ENCODE data around the gene PNMA1. TPM values are rescaled to one million over a fixed set of nuclear protein-coding genes. Genes with fewer than 3 reads are reported as not detected.

Gene PNMA1
- total RNA-seq, 1 donor from 2014 or later: 79.5 TPM

DNA sequence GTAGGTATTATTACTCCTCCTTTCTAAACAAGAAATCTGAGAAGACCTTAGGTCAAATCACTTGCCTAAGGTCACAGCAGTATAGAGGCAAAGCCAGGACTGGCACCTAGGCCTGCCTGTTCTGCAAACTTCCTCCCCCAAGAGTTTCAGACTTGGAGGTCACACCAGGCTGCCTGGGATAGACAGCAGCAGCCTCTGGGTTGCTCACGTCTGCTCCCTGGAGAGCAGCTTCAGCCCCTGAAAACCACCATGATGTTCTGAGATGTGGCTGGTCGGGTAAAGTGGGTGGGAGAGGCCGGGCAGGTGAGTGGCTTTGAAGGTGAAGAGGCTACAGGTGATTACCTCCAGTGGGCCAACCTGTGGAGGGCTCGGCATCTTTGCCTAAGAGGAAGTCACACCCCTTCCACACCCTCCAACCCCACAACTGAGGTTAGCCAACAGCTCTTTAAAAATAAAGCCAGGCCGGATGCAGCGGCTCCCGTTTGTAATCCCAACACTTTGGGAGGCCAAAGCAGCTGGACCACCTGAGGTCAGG, 37.0 kb upstream of the PNMA1 start:
- no peak for DNase-seq (ENCODE audit: low spot score)

DNA sequence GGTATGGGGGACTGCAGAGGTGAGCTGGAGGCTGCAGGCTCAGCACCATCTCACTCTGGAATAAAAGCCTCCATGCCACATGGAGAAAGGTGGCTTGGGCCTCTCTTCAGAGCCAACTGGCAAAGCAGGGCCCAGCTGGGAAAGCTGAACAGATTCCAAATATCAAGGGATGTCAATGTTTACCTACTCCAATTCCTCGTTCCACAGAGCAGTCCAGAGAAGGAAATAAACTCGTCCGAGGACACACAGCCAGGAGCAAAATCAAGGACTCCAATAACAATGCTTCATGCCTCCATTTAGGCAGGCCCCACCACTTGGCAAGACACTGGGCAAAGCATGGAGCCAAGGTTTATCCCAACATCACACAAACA, 36.3 kb upstream of the PNMA1 start:
- DNase-seq (ENCODE audit: low spot score): no peak

DNA sequence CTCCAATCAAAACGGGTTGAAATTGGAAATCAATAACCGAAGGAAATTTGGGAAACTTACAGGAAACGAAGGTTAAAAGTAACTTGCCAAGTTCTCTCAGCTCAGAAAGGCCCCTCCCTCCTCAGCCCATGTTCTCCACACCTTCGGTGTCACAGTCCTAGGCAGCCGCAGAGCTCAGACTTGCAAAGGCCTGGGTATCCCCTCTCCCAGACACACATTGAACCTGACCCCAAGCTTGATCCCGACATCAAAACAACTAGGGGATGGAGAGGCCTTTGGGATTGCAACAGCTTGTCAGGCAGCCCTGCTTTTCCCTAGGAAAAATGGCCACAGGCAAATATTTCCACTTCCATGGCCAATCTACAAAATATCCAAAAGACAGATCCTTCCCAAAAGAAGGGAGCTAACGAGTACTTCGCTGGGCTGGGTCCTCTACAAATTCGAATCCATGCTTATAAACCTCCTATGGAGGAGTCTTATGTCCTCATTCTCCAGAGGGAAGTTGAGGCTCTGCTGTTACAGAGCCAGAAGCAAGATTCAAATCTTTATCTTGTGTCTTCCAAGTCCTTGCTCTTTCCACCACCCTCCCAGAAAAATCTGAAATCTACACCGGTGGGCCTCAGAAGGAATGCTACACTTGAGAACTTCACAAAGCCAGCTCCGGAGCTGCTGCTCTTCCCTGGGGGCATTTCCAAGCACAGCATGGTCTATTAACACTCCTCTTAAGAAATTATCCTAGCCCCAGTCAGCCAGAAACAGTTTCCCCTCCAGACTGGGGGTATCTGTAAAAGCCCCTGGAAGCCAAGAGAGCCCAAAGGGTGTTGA, 35.7 kb upstream of the PNMA1 start:
- no peak for DNase-seq (ENCODE audit: low spot score)

DNA sequence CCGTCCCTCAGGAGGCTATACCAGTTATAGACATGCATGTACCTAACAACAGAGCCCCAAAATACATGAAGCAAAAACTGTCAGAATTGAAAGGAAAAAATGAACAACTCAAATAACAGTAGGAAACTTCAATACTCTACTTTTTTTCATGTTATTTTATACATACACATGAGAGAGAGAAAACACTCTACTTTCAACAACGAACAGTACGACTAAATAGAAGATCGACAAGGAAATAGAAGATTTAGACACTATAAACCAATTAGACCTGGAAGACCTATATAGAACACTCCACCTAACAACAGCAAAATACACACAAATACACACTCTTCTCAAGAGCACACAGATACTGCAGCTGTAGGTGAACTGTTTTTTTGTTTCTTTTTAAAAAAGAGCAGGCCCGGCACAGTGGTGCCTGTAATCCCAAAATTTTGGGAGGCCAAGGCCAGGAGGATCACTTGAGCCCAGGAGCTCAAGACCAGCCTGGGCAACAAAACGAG, 34.7 kb upstream of the PNMA1 start:
- DNase-seq (ENCODE audit: low spot score): no peak

DNA sequence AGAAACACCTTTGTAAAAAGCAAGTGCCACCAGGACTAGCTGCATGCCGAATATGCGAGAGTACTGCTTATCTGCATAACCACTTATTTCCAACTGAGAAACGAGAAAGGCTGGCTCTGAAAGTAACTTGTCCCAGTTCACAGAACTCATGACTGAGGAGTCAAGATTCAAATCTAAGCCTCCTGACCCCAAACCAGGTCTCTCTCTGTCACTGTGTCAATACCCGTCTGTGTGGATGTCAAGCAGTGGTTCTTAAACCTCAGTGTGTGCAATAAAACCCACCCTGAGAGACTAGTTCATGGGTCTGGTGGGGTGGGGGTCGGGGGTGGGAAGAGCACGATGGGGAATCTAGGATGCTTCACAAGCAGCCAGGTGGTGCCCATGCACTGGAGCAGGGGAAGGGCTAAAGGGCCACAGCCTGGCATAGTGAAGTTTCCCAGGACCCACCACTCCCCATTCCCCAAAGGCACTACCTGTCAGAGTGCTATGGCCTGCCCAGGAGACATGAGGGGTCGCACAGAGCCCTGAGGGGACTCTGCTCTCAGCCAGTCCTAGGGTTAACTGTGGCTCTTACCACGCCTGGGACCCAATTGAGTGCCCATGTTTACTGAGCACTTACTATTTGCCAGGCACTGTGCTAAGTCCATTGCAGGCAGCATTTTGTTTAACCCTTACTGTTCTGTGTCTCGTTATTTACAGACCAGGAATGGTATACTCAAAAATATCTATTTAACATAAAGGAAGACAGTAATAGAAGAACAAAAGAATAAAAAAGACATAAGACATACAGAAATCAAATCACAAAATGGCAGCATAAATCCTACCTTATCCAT, 33.4 kb upstream of the PNMA1 start:
- no peak for DNase-seq (ENCODE audit: low spot score)

DNA sequence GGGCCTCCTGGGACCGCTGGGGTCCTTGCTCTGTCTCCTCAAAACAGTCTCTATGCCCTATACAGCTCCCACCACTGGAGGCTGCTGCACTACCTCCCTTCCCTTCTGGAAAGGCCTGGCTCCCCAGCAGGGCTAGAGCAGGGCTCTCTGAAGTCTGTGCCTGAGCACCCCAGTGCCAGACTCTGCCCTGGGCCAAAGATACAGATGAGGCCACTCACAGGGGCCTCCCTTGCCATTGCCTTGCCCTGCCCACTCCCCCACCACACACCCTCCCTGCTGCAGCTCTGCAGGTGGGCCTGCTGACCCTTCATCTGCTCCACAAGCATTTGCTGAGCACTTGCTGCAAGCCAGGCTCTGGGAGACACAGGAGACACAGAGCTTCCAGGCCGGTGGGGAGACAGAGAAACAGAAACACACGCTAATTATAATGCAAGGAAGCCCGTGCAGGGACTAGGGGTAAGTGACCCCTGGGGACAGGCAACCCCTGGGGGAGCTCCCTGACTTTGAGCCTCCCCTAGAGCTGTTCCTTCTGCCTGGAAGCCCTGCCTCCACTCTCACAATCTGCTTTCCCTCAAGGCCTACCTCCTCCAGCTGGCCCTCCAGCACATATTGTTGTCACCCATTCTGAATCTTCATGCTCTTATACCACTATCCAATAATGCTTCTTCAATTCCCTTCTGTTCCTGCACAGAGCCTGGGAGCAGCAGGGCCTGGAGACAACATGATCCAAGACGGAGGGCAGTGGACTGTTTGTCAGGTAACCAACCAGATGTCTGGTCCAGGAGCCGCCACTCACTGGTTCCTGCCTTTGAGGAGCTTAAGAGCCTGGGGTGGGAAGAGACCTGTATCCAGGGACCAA, 32.6 kb upstream of the PNMA1 start:
- DNase-seq (ENCODE audit: low spot score): no peak

DNA sequence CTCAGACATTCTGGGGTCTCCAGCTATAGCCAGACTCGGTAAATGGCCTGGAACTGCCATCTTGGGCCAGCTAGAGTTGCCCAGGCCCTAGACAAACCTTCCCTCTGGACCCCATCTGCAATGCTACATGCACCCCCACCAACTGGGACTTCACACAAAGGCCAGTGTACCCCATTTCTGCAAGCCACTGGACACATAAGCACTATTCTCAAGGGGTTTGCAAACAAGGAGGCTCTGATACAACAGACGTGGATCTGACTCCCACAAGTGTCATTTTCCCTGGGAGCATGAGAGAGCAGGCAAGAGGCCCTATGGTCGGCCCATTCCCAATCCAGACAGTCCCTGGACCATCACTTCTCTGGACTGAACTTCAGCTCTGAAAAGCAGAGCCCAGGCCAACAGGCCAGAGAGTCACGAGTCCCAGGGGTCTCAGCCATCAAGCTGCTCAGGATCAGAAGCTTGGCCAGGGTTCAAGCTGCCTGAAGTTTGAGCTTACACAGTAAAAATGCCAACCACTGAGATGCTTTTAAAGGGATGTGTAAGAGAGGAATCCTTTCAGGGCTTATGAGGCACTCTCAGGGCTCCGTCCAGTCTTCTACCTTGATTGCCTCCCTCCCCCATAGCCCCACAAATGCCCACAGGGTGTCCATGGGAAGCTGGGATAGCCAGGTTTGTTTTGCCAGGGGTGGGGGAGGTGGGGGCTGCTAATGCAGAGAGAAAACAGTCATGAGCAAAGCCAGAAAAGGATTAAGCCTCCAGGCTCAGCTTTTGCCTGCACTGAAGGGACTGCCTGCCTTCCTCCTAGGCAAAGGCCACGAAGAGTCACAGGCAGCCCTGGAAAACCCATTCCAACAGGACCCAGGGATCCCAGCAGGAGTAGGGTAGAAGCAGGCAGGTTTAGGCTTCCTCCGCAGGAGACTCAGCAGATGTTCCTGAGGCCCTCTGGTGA, 31.7 kb upstream of the PNMA1 start:
- DNase-seq (ENCODE audit: low spot score): no peak

DNA sequence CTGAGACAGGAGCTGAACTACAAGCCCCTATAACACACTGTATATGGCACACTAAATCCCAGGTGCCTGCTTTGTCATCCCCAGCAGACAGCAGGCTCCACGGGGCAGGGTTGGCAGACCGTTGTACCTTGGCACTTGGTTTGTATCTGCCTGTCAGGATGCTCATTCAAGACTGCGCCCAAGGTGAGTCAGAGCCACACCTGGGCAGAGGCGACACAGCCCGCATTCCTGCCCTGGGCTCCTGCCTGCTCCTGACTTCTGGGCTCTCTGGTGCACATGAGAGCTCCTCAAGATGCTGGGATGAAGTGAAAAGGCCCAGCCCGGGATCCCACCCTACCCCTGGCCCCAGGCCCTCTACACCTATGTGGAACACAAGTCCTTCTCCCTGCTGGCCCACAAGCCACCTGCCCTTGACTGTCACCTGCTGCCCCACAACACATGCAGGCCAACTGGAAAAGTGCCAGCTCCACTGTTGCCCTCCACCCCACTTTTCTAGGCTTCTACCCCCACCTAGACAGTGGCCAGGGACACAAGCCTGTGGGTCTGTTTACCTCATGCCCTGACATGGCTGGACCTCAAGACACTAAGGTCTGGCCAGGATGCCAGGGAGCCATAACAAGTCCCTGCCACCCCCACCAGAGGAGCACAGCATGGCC, 30.8 kb upstream of the PNMA1 start:
- DNase-seq (ENCODE audit: low spot score): peak; percentile 84

DNA sequence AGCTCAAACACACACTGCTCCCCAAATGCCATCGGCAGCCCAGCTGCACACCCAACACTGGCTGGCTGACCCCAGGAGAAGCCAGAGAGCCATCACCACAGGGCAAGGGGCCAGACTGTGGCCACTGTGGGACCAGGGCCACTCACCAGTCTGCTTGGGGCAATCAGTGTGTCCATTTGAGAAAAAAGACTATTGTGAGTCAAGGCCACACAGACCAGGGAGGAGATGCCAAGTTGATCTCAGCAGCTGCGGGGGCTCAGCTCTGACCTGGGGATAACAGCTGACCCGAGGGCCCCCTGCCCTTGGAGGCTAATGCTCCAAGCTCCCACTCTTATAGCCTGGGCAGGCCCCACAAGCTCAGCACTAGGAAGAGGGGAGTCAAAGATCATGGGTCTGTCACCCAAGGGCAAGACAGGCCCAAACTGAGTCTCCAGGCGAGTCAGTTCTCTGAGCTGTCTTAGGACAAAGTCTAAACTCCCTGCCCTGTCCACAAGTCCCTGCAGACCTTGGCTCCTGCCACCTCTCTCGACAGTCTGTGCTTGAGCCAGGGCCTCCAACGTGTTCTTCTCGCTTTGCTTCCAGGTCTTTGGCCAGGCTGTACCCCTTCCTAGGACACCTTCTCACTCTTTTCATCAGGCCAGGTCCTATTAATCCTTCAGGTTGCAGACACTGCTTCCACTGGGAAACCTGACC, 30.1 kb upstream of the PNMA1 start:
- DNase-seq (ENCODE audit: low spot score): no peak

DNA sequence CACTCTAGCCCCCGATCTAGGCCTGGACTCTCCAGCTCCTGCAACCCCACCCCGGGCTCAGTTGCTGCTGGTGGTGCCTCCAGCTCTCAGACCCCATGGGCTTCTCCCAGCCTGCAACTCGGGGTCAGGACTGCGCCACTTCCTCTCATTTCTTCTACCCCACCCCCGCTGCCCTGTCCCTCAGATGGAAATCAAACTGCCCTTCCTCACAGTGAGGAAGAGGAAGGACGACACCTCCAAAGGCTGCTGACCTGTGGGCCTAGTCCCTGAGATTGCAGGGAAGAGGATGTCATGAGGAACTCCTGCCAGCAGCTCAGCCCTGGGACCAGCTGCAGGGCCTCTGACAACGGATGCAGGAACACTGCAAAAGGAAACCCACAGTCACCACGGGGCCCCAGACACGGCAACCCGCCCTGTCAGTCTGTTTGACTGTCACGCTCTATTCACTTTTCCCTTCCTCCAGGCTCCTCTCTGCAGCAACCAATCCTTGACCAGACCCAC, 29.3 kb upstream of the PNMA1 start:
- DNase-seq (ENCODE audit: low spot score): no peak

DNA sequence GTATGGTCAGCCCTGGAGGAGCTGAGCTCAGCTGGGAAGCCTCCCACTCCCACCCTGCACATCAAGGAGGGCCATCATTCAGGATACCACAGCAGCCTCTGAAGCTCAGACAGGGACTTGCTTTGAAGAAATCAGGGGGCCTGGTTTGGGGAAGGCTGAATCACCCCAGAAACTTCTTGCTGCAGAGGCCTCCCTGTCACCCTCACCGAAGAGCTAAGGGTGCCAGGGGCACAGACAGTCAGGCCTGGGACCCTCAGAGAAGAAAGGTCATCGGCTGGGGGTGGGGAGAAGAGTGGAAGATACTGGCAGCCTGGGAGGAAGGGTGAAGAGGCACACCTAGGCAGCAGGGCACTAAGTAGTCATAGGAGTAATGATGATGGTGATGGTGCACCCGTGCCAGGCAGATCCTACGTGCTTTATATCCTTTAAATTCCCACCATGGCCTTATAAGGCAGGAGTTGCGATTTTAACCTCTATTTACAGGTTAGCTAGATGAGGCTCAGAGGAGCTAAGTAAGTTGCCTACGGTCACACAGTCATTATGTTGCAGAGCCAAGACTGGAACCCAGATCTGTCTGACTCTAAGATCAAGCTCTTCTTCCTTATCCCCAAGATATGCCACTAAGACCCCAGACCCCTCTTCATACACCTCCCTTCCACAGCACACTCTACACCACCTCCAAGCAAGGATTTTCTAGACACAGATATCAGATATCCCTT, 28.5 kb upstream of the PNMA1 start:
- DNase-seq (ENCODE audit: low spot score): no peak

DNA sequence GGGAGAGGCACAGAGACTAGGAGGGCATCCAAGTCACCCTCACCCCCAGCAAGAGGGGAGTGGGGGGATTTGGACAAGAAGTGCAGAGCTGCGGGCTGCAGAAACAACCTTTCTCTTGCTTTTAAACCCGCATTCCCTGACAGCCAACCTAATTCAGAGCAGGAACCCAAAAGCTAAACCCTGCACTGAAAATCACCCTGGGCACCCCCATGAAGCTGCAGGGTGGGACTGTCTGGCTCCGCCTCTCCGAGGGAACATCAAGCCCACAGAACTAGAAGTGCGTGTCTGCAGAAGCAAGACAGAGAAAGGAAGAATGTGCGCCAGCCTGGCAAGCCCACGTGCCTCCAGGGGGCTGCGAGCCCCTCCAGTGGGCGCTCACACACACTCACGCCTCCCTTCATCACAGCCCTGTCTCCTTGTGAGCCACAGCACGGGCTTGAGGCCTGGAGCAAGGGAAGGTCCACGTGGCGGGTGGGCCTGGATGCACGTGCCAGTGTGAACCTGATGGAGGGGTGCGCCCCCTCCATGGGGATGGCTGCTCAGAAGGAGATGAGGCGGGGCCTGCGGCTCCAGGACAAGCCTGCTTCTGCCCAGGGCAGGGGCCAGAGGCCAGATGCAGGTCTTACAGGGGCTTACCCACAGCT, 27.8 kb upstream of the PNMA1 start:
- no peak for DNase-seq (ENCODE audit: low spot score)

DNA sequence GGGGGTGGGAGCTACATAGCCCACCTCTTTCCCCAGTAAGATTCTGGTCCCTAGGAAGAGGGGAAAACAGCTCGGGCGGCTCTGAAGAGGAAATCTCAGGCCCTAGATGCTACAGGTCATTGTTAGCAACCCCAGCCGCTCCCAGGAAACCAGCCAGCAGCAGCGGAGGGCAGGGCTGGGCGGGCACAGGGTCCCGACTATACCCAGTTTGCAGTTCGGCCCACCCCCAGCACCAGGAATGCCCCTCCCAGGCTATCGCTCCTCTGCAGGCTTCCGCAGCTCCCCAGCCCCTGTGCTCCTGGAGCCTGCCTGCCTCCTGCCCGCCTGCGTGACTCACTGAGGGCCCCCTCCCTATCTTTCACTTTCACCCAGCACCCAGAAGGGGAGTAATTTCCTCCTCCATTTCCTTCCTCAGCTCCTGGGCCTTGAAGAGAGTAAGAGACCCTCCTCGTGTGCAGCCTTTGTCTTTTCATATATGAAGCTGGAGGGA, 27.2 kb upstream of the PNMA1 start:
- DNase-seq (ENCODE audit: low spot score): peak; percentile 71

DNA sequence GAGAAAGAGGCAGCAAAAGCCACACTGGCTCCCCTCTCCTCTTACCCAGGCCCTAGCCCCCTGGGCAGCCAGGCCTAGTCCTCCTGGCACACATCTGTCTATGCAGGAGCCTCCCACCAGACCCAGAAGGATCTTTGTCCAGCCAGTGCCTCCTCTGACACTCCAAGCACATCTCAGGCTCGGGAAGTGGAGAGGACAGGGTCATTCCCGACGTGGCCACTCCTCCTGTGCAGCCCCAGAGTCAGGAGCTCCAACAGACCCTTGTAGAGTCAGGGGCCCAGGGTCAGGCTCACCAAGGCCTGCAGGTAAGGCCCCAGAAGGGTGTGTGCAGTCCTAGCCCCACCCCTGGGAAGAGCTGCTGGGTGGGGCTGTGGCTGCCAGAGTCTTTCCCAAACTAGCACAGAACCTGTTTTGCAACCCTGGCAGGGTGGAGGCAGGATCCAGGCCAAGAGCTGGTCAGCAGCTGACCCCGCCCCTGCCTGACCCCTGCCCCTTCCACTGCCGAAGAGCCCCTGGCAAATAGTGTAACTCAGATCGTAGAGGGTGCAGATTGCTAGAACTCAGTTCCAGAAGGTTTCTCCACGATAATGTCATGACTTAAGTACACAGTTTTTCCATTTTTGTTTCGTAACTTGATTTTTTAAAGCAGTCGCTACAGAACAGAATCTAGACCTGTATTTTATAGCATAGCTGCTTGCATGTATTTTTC, 26.6 kb upstream of the PNMA1 start:
- DNase-seq (ENCODE audit: low spot score): peak; percentile 82

DNA sequence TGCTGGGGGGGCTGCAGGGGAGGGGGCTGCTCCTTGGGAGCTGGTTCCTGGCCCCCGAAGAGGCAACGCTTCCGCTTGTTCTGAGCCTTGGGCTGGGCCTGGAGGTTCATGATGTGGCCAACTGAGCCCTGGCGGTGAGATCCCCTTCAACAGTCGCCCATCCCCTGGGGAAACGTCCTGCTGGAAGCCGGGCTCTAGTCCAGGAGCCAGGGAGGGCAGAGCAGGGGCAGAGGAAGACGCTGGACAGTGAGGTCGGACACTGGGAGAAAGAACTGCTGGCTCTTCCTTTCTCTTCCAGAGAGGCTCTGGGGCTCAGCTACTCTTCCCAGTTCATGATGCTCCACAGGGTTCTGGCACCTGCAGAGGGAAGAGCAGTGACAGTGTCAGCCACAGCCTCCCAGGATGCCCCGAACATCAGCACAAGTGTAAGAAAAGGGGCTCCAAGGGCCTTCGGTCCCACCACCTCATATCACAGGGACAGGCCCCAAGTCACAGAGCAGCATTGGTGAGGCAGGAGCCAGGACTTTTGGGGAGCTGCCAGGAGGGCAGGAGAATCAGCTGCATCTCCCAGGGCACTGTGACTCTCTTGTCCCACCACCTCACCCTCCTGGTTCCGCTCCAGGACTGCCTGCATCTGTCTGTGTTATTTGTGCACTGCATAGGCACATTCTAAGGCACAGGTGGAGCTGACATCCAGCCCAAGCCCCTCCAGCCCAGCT, 25.9 kb upstream of the PNMA1 start:
- DNase-seq (ENCODE audit: low spot score): no peak

DNA sequence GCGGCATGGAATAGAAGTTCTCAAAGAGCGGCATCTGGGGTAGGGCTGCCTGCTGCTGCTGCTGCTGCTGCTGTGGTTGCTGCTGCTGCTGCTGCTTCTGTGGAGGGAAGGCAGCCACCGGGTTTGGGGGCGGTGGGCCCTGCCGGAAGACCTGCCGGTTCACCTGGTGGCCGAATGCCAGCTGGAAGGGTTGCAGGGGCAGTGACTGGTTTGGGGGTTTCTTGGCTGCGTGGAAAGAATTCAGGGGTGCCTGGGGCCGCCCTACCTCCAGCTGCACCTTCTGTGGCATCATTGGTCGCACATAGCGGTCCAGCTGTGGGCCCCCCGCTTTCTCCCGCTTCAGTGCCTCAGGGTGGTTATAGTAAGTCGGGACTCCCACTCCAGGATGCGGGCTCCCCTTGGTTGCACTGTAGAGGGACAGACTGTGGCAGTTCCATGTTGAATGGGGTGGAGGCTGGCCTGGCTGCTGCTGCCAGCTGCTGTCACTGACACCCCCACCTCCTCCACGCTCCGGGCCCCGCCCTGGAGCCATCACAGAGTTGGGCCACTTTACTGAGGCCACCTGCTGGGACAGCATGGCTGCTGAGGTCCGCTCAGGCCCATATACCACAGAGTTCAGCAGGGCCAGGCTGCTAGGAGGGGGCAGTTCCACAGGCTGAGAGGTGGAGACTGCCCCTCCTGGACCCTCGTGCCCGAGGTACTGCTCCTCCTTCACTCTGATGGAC, 25.2 kb upstream of the PNMA1 start:
- DNase-seq (ENCODE audit: low spot score): no peak

All from mucosa of gallbladder (tissue), 1 donor.